GM19397 (cell line): ENCODE measurements around the gene ZIC2.
"Not testable (repeated sequence)": the region's sequence is repeated elsewhere in the genome, so short reads cannot be mapped to it uniquely, and the experiment has no call there.

Experiments
- ATAC-seq: cut with Tn5 transposase; IDR thresholded peaks from one replicate; pipeline ENCODE4 v1.9.1; 2021; ENCODE audit warnings: mild to moderate bottlenecking, moderate library complexity; ENCODE audit not compliant: unreplicated experiment

Gene ZIC2

GRCh38 chr13:99981735-99982035 lies at the start of gene ZIC2:
Gene ZIC2 (plus strand): TSS chr13:99981784. CDS start chr13:99982065, 281 bp downstream.
- ATAC-seq = no peak

GRCh38 chr13:99932912-99933311 lies 48.7 kb upstream of the ZIC2 start:
- no peak for ATAC-seq

GRCh38 chr13:99935772-99936171 lies 45.8 kb upstream of the ZIC2 start:
- ATAC-seq = no peak

GRCh38 chr13:99938635-99939034 lies 42.9 kb upstream of the ZIC2 start:
- no peak for ATAC-seq

GRCh38 chr13:99941086-99941485 lies 40.5 kb upstream of the ZIC2 start:
- no peak for ATAC-seq

GRCh38 chr13:99941911-99942310 lies 39.7 kb upstream of the ZIC2 start:
- ATAC-seq = no peak

- ATAC-seq = no peak
Observed at GRCh38 chr13:99944102-99944501, 37.5 kb upstream of the ZIC2 start.

GRCh38 chr13:99944606-99945005 lies 37.0 kb upstream of the ZIC2 start:
- ATAC-seq = no peak

- ATAC-seq = not testable (repeated sequence)
Observed at GRCh38 chr13:99945515-99945914, 36.1 kb upstream of the ZIC2 start.

GRCh38 chr13:99947666-99948065 lies 33.9 kb upstream of the ZIC2 start:
- no peak for ATAC-seq

GRCh38 chr13:99948411-99948810 lies 33.2 kb upstream of the ZIC2 start:
- no peak for ATAC-seq

- no peak for ATAC-seq
Observed at GRCh38 chr13:99948907-99949678, 32.5 kb upstream of the ZIC2 start.

- no peak for ATAC-seq
Observed at GRCh38 chr13:99949679-99950413, 31.7 kb upstream of the ZIC2 start.

- not testable (repeated sequence) for ATAC-seq
Observed at GRCh38 chr13:99951666-99952065, 29.9 kb upstream of the ZIC2 start.

GRCh38 chr13:99953138-99953755 lies 28.3 kb upstream of the ZIC2 start:
- ATAC-seq = no peak

GRCh38 chr13:99955107-99955746 lies 26.4 kb upstream of the ZIC2 start:
- no peak for ATAC-seq

- no peak for ATAC-seq
Observed at GRCh38 chr13:99955747-99956472, 25.7 kb upstream of the ZIC2 start.

- ATAC-seq = no peak
Observed at GRCh38 chr13:99956473-99957349, 24.9 kb upstream of the ZIC2 start.

- no peak for ATAC-seq
Observed at GRCh38 chr13:99958406-99959126, 23.0 kb upstream of the ZIC2 start.
